Mammary epithelial cell (primary cell): ENCODE measurements around the gene CCNL2.

ENCODE experiments used
- EZH2 ChIP-seq: IDR thresholded peaks from 2 replicates; pipeline ENCODE4 v1.6.1; 2012; ENCODE audit warnings: low read length, inconsistent platforms, borderline replicate concordance
- TF ChIP-seq, protein P1 (sequence below), 2 donors: IDR thresholded peaks in 1 of 2; conservative IDR thresholded peaks in 1 of 2; 2 replicates each; pipeline ENCODE4 v1.5.1; 2011 to 2012; ENCODE audit warnings: inconsistent platforms in 2 of 2, low read length in 2 of 2, mild to moderate bottlenecking in 2 of 2, control low read depth in 1 of 2, low read depth in 1 of 2; ENCODE audit not compliant: insufficient read depth in 1 of 2; ENCODE audit errors: extremely low read depth in 1 of 2

DNA sequence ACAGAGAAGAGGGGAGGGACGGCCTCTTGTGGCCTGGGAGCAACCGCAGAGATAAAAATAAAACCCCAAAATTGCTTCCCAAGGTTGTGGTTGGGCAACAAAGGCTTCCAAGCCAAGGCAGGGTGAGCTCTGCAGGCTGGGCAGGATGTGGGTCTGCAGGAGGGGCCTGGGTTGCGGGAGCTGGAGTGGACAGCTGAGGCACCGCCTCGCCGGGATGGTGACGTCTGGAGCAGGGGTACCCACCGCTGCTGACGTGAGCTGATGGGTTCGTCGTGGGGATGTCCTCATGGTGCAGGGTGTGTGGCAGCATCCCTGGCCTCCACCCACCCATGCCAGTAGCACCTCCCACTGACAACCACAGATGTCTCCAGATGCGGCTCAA is 27.8 kb downstream of the CCNL2 start:
- TF ChIP-seq, protein P1, sequence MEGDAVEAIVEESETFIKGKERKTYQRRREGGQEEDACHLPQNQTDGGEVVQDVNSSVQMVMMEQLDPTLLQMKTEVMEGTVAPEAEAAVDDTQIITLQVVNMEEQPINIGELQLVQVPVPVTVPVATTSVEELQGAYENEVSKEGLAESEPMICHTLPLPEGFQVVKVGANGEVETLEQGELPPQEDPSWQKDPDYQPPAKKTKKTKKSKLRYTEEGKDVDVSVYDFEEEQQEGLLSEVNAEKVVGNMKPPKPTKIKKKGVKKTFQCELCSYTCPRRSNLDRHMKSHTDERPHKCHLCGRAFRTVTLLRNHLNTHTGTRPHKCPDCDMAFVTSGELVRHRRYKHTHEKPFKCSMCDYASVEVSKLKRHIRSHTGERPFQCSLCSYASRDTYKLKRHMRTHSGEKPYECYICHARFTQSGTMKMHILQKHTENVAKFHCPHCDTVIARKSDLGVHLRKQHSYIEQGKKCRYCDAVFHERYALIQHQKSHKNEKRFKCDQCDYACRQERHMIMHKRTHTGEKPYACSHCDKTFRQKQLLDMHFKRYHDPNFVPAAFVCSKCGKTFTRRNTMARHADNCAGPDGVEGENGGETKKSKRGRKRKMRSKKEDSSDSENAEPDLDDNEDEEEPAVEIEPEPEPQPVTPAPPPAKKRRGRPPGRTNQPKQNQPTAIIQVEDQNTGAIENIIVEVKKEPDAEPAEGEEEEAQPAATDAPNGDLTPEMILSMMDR (conservative IDR thresholded peaks at IDR 0.05 in 1 of 2, IDR thresholded peaks at IDR 0.05 in 1 of 2; ENCODE audit: extremely low read depth in 1 of 2, insufficient read depth in 1 of 2, low read depth in 1 of 2, low read length in 2 of 2) = no peak
- no peak for TF ChIP-seq EZH2
